GM23338 (cell line): ENCODE results near the gene MET. TPM values are rescaled to one million over a fixed set of nuclear protein-coding genes. Genes with fewer than 3 reads are reported as not detected.

Experiments
- ATAC-seq: fragments of 200-7000 bp; cut with Tn5 transposase; 3 replicates; pipeline ENCODE4 v1.9.1; 2020
- DNase-seq: peaks from one replicate; pipeline ENCODE4 v3.0.0-alpha.2; 2015; ENCODE audit warnings: low spot score
- H2AFZ ChIP-seq: fragments of 200-600 bp; sonication (generic); 2 replicates; pipeline ENCODE4 v1.8.0; 2016; ENCODE audit warnings: antibody characterized with exemption, mild to moderate bottlenecking, moderate library complexity
- H3F3A ChIP-seq: fragments of 200-600 bp; sonication (generic); replicated peaks from 2 replicates; pipeline ENCODE4 v1.8.0; 2017; ENCODE audit warnings: antibody characterized with exemption, mixed run types, low read depth
- H3K27ac ChIP-seq: fragments of 200-600 bp; sonication (generic); 2 replicates; pipeline ENCODE4 v1.6.1; 2016; ENCODE audit warnings: low read depth
- H3K27me3 ChIP-seq: fragments of 200-600 bp; sonication (generic); 2 replicates; pipeline ENCODE4 v1.8.0; 2016; ENCODE audit warnings: mild to moderate bottlenecking, mixed run types, moderate library complexity; ENCODE audit not compliant: insufficient read depth
- H3K36me3 ChIP-seq: fragments of 200-600 bp; sonication (generic); 2 replicates; pipeline ENCODE4 v1.8.0; 2016; ENCODE audit warnings: mild to moderate bottlenecking; ENCODE audit not compliant: insufficient read depth
- H3K4me1 ChIP-seq: fragments of 200-600 bp; sonication (generic); 2 replicates; pipeline ENCODE4 v1.8.0; 2016; ENCODE audit warnings: mild to moderate bottlenecking, moderate library complexity; ENCODE audit not compliant: insufficient read depth
- H3K4me2 ChIP-seq: fragments of 200-600 bp; sonication (generic); 2 replicates; pipeline ENCODE4 v1.7.1; 2017; ENCODE audit warnings: mixed run types
- H3K4me3 ChIP-seq: fragments of 200-600 bp; sonication (generic); 2 replicates; pipeline ENCODE4 v1.6.1; 2016; ENCODE audit warnings: mixed run types
- H3K79me2 ChIP-seq: fragments of 200-600 bp; sonication (generic); replicated peaks from 2 replicates; pipeline ENCODE4 v1.8.0; 2017; ENCODE audit warnings: mild to moderate bottlenecking; ENCODE audit not compliant: insufficient read depth
- H3K9me2 ChIP-seq: fragments of 200-600 bp; sonication (generic); 2 replicates; pipeline ENCODE4 v1.8.0; 2017; ENCODE audit not compliant: insufficient read depth
- H4K20me1 ChIP-seq: fragments of 200-600 bp; sonication (generic); replicated peaks from 2 replicates; pipeline ENCODE4 v1.8.0; 2017; ENCODE audit warnings: mild to moderate bottlenecking; ENCODE audit not compliant: insufficient read depth
- H3K27ac Mint-ChIP-seq: 2 replicates; pipeline ENCODE4 v1.8.0; 2020; ENCODE audit warnings: inconsistent platforms, mild to moderate bottlenecking, moderate library complexity, mixed read lengths
- H3K27me3 Mint-ChIP-seq: 3 replicates; pipeline ENCODE4 v1.8.0; 2022; ENCODE audit warnings: low read depth, mild to moderate bottlenecking, moderate library complexity, mixed read lengths, inconsistent platforms; ENCODE audit not compliant: insufficient read depth, poor library complexity
- H3K36me3 Mint-ChIP-seq: 3 replicates; pipeline ENCODE4 v1.8.0; 2021; ENCODE audit warnings: low read depth, mild to moderate bottlenecking, inconsistent platforms, moderate library complexity, mixed read lengths
- H3K4me1 Mint-ChIP-seq: 3 replicates; pipeline ENCODE4 v1.8.0; 2020; ENCODE audit warnings: mild to moderate bottlenecking, inconsistent platforms, mixed read lengths
- H3K4me3 Mint-ChIP-seq: 3 replicates; pipeline ENCODE4 v1.8.0; 2021; ENCODE audit warnings: moderate library complexity, mild to moderate bottlenecking, inconsistent platforms, mixed read lengths
- H3K9me3 Mint-ChIP-seq: 3 replicates; pipeline ENCODE4 v1.8.0; 2020; ENCODE audit warnings: moderate library complexity, mild to moderate bottlenecking, inconsistent platforms, mixed read lengths
- EZH2 ChIP-seq: fragments of 200-600 bp; sonication (generic); IDR thresholded peaks from one replicate; pipeline ENCODE4 v1.8.0; 2017; ENCODE audit warnings: antibody characterized with exemption, mild to moderate bottlenecking, low read depth; ENCODE audit not compliant: unreplicated experiment
- EZH2phosphoT487 ChIP-seq: fragments of 200-600 bp; sonication (generic); IDR thresholded peaks from one replicate; pipeline ENCODE4 v1.8.1; 2018; ENCODE audit warnings: antibody characterized with exemption; ENCODE audit not compliant: unreplicated experiment
- NANOG ChIP-seq: IDR thresholded peaks from 2 replicates; pipeline ENCODE4 v1.6.1; 2016; ENCODE audit warnings: antibody characterized with exemption, borderline replicate concordance
- POLR2AphosphoS5 ChIP-seq: IDR thresholded peaks from 2 replicates; pipeline ENCODE4 v1.6.1; 2016; ENCODE audit warnings: antibody characterized with exemption, low read depth
- STAT1 ChIP-seq: IDR thresholded peaks from one replicate; pipeline ENCODE4 v1.6.1; 2016; ENCODE audit warnings: antibody characterized with exemption; ENCODE audit not compliant: unreplicated experiment
- ZNF331 ChIP-seq: fragments of 250-450 bp; sonication (Bioruptor Pico); IDR thresholded peaks from 2 replicates; pipeline ENCODE4 v1.5.0; 2020; ENCODE audit warnings: low read depth, mild to moderate bottlenecking, moderate library complexity
- polyA plus RNA-seq: library from polyadenylated mRNA; unstranded; fragments of >200 nt; fragmentation: Nextera tagmentation; extraction: Ambion mirVana; gene quantifications from 2 replicates; pipeline ENCODE4 v1.2.1, GENCODE V29; 2016
- total RNA-seq: library from RNA; depleted of rRNA; stranded (reverse); fragments of >200 nt; shearing (Covaris generic); gene quantifications from 2 replicates; pipeline ENCODE4 v1.2.3, GENCODE V29; 2014
- TF ChIP-seq, protein P1 (sequence below): IDR thresholded peaks from one replicate; pipeline ENCODE4 v1.6.1; 2018; ENCODE audit warnings: antibody characterized with exemption; ENCODE audit not compliant: unreplicated experiment
- TF ChIP-seq, protein P2 (sequence below): IDR thresholded peaks from 2 replicates; pipeline ENCODE4 v1.6.1; 2016; ENCODE audit warnings: antibody characterized with exemption
- TF ChIP-seq, protein P3 (sequence below), 2 experiments: fragments of 200-600 bp in 1 of 2; sonication (generic) in 1 of 2; conservative IDR thresholded peaks; 2 replicates each; pipeline versions ENCODE4 v1.5.1 to v1.6.1; 2016 to 2017; ENCODE audit warnings: antibody characterized with exemption in 2 of 2, low read depth in 2 of 2, mild to moderate bottlenecking in 2 of 2, moderate library complexity in 1 of 2

The MET gene
- total and polyA plus RNA-seq, 2 experiments from 2014 or later = 4.8 to 23.1 TPM

DNA sequence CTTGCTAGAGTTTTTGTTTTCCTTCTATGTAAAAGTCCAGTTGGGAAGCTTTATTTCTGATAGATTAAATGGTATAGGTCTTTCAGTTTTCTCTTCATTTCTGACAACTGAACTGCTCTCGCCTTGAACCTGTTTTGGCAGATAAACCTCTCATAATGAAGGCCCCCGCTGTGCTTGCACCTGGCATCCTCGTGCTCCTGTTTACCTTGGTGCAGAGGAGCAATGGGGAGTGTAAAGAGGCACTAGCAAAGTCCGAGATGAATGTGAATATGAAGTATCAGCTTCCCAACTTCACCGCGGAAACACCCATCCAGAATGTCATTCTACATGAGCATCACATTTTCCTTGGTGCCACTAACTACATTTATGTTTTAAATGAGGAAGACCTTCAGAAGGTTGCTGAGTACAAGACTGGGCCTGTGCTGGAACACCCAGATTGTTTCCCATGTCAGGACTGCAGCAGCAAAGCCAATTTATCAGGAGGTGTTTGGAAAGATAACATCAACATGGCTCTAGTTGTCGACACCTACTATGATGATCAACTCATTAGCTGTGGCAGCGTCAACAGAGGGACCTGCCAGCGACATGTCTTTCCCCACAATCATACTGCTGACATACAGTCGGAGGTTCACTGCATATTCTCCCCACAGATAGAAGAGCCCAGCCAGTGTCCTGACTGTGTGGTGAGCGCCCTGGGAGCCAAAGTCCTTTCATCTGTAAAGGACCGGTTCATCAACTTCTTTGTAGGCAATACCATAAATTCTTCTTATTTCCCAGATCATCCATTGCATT, 27.1 kb downstream of the MET start:
- H3K4me1 ChIP-seq = peaks cover 6% of the 10 kb centered on the region; the same call in 1 of the 2 replicates
- H3K4me2 ChIP-seq = no peak overlapping the region
- H3K79me2 ChIP-seq = no peaks in the 10 kb centered on the region
- TF ChIP-seq ZNF331 = no peak
- TF ChIP-seq POLR2AphosphoS5 = no peak
- TF ChIP-seq, protein P1, sequence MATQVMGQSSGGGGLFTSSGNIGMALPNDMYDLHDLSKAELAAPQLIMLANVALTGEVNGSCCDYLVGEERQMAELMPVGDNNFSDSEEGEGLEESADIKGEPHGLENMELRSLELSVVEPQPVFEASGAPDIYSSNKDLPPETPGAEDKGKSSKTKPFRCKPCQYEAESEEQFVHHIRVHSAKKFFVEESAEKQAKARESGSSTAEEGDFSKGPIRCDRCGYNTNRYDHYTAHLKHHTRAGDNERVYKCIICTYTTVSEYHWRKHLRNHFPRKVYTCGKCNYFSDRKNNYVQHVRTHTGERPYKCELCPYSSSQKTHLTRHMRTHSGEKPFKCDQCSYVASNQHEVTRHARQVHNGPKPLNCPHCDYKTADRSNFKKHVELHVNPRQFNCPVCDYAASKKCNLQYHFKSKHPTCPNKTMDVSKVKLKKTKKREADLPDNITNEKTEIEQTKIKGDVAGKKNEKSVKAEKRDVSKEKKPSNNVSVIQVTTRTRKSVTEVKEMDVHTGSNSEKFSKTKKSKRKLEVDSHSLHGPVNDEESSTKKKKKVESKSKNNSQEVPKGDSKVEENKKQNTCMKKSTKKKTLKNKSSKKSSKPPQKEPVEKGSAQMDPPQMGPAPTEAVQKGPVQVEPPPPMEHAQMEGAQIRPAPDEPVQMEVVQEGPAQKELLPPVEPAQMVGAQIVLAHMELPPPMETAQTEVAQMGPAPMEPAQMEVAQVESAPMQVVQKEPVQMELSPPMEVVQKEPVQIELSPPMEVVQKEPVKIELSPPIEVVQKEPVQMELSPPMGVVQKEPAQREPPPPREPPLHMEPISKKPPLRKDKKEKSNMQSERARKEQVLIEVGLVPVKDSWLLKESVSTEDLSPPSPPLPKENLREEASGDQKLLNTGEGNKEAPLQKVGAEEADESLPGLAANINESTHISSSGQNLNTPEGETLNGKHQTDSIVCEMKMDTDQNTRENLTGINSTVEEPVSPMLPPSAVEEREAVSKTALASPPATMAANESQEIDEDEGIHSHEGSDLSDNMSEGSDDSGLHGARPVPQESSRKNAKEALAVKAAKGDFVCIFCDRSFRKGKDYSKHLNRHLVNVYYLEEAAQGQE = no peak
- H2AFZ ChIP-seq = no peak overlapping the region
- no peaks in the 10 kb centered on the region for H3K9me3 Mint-ChIP-seq
- no peaks in the 10 kb centered on the region for H3K27me3 ChIP-seq
- H3K9me2 ChIP-seq = 0 out of 2 replicates have a peak, but pooled peaks cover 8% of the 10 kb centered on the region
- no peak overlapping the region for H3K4me3 Mint-ChIP-seq
- peaks cover 12% of the 10 kb centered on the region; the same call in 2 of the 3 replicates for H3K4me1 Mint-ChIP-seq
- no peaks in the 10 kb centered on the region for H4K20me1 ChIP-seq
- H3K27ac Mint-ChIP-seq = no peak overlapping the region; the same call in 1 of the 2 replicates
- no peaks in the 10 kb centered on the region for H3K36me3 Mint-ChIP-seq
- H3F3A ChIP-seq = no peaks in the 10 kb centered on the region
- H3K36me3 ChIP-seq = no peaks in the 10 kb centered on the region
- DNase-seq = no peak
- H3K27ac ChIP-seq = no peak overlapping the region
- no peak overlapping the region for H3K4me3 ChIP-seq
- no peaks in the 10 kb centered on the region for H3K27me3 Mint-ChIP-seq
- no peak for ATAC-seq

DNA sequence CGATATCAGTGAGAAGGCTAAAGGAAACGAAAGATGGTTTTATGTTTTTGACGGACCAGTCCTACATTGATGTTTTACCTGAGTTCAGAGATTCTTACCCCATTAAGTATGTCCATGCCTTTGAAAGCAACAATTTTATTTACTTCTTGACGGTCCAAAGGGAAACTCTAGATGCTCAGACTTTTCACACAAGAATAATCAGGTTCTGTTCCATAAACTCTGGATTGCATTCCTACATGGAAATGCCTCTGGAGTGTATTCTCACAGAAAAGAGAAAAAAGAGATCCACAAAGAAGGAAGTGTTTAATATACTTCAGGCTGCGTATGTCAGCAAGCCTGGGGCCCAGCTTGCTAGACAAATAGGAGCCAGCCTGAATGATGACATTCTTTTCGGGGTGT, 27.7 kb downstream of the MET start:
- Histone ChIP-seq H2AFZ (no peak overlapping the region), H3K36me3 (no peaks in the 10 kb centered on the region), H3K4me1 (peaks cover 6% of the 10 kb centered on the region; the same call in 1 of the 2 replicates), H3F3A (no peaks in the 10 kb centered on the region), H3K79me2 (no peaks in the 10 kb centered on the region), H3K4me2 (no peak overlapping the region), H3K9me2 (0 out of 2 replicates have a peak, but pooled peaks cover 8% of the 10 kb centered on the region), H4K20me1 (no peaks in the 10 kb centered on the region), H3K4me3 (no peak overlapping the region), H3K27ac (no peak overlapping the region), H3K27me3 (no peaks in the 10 kb centered on the region)
- Mint-ChIP-seq H3K27me3 (no peaks in the 10 kb centered on the region), H3K9me3 (no peaks in the 10 kb centered on the region), H3K27ac (no peak overlapping the region), H3K4me3 (no peak overlapping the region), H3K4me1 (peaks cover 12% of the 10 kb centered on the region; the same call in 2 of the 3 replicates), H3K36me3 (no peaks in the 10 kb centered on the region)
- ATAC-seq (no peak), DNase-seq (no peak)
- no peak for TF ChIP-seq STAT1
- TF ChIP-seq EZH2phosphoT487 = no peak
- no peak for TF ChIP-seq EZH2
- TF ChIP-seq ZNF331 = no peak
- TF ChIP-seq, protein P2, sequence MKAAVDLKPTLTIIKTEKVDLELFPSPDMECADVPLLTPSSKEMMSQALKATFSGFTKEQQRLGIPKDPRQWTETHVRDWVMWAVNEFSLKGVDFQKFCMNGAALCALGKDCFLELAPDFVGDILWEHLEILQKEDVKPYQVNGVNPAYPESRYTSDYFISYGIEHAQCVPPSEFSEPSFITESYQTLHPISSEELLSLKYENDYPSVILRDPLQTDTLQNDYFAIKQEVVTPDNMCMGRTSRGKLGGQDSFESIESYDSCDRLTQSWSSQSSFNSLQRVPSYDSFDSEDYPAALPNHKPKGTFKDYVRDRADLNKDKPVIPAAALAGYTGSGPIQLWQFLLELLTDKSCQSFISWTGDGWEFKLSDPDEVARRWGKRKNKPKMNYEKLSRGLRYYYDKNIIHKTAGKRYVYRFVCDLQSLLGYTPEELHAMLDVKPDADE = no peak
- TF ChIP-seq, protein P1 = no peak
- no peak for TF ChIP-seq NANOG
- TF ChIP-seq, protein P3, sequence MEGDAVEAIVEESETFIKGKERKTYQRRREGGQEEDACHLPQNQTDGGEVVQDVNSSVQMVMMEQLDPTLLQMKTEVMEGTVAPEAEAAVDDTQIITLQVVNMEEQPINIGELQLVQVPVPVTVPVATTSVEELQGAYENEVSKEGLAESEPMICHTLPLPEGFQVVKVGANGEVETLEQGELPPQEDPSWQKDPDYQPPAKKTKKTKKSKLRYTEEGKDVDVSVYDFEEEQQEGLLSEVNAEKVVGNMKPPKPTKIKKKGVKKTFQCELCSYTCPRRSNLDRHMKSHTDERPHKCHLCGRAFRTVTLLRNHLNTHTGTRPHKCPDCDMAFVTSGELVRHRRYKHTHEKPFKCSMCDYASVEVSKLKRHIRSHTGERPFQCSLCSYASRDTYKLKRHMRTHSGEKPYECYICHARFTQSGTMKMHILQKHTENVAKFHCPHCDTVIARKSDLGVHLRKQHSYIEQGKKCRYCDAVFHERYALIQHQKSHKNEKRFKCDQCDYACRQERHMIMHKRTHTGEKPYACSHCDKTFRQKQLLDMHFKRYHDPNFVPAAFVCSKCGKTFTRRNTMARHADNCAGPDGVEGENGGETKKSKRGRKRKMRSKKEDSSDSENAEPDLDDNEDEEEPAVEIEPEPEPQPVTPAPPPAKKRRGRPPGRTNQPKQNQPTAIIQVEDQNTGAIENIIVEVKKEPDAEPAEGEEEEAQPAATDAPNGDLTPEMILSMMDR (conservative IDR thresholded peaks at IDR 0.05; ENCODE audit: low read depth in 2 of 2) = no peak
